Measurements from ENCODE around the gene DAND5. TPM values are rescaled to one million over a fixed set of nuclear protein-coding genes. Genes with fewer than 3 reads are reported as not detected.

DAND5 gene
- total RNA-seq, 6 donors from 2014 or later, result not detected

GRCh38 chr19:12937093-12937926 lies 32.1 kb upstream of the DAND5 start:
- WGBS, 2 donors, result 12 to 25% methylated on average over 21 to 23 of the region's 23 CpGs
- no peak for TF ChIP-seq POLR2AphosphoS5 (IDR thresholded peaks at IDR 0.05)
- TF ChIP-seq POLR2A (IDR thresholded peaks at IDR 0.05), result no peak
- TF ChIP-seq EP300 (IDR thresholded peaks at IDR 0.05), result no peak
- TF ChIP-seq CTCF (IDR thresholded peaks at IDR 0.05), result peak in 1 of 6 experiments; percentile 2
- DNase-seq (peak in 1 of 2 donors; percentile 63), ATAC-seq (ENCODE audit: low FRiP score in 2 of 2) (no peak)
- peak overlapping the region in 3 of 4 donors; percentile 21 to 94 (median 92) for H3K27ac ChIP-seq
- no peaks in the 10 kb centered on the region for H3K27me3 ChIP-seq
- peaks cover 10 to 31% (median 24%) of the 10 kb centered on the region in 4 donors for H3K36me3 ChIP-seq
- peaks cover 41 to 63% (median 45%) of the 10 kb centered on the region in 4 donors for H3K4me1 ChIP-seq
- no peaks in the 10 kb centered on the region for H3K9me3 ChIP-seq
- H3K4me3 ChIP-seq, result peak overlapping the region in 3 of 4 donors; percentile 68 to 91 (median 79)

GRCh38 chr19:12937927-12938778 lies 31.2 kb upstream of the DAND5 start, which contains the start of gene CALR:
TSS of gene CALR (plus strand) at chr19:12938609. CDS start at chr19:12938680, 71 bp downstream.
- no peaks in the 10 kb centered on the region for H3K27me3 ChIP-seq
- 1% methylated on average over 39 to 43 of the region's 63 CpGs for WGBS, 2 donors
- DNase-seq, result peak; percentile 99 to 100
- no peaks in the 10 kb centered on the region for H3K9me3 ChIP-seq
- peaks cover 40 to 63% (median 44%) of the 10 kb centered on the region in 4 donors for H3K4me1 ChIP-seq
- H3K27ac ChIP-seq, result peak within 1 kb of the TSS; percentile 82 to 94 (median 88)
- peak within 1 kb of the TSS; percentile 68 to 91 (median 79) for H3K4me3 ChIP-seq
- peak; percentile 96 to 98 for ATAC-seq (ENCODE audit: low FRiP score in 2 of 2)
- peaks cover 11 to 40% (median 29%) of the 10 kb centered on the region in 4 donors for H3K36me3 ChIP-seq
- TF ChIP-seq CTCF (IDR thresholded peaks at IDR 0.05) (peak in 4 of 6 experiments; percentile 6 to 77 (median 49)), EP300 (IDR thresholded peaks at IDR 0.05) (peak in 1 of 4 donors; percentile 20), POLR2A (IDR thresholded peaks at IDR 0.05) (peak; percentile 99 to 100 (median 100)), POLR2AphosphoS5 (IDR thresholded peaks at IDR 0.05) (peak; percentile 96 to 99)

DNA sequence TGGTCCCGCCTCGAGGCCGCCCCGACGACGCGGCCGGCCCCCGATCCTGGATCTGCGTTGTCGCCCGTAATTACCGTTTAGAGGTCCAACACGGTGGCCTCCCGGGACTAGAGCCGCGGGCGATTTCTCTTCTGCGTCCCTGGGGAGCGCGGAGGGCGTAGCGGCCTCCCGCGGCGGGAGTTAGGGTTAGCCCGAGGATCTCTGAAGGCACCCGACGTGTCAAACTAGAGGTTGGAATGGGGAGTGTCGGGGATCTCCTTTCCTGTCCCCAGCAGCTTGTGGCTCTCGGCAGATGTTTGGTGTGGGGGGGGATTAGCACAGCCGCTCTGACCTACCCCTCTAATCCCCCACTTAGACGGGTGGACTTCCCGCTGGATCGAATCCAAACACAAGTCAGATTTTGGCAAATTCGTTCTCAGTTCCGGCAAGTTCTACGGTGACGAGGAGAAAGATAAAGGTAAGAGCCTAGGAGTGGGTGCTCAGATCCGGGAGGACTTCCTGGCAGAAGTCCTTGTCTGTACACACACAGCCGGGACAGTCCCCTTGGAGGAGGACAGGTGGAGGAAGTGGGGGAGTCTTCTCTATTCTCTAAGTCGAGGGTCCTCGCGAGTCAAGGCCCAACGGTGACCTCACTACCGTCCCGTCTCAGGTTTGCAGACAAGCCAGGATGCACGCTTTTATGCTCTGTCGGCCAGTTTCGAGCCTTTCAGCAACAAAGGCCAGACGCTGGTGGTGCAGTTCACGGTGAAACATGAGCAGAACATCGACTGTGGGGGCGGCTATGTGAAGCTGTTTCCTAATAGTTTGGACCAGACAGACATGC lies 30.4 kb upstream of the DAND5 start:
- H3K9me3 ChIP-seq, result no peaks in the 10 kb centered on the region
- H3K27ac ChIP-seq, result peak overlapping the region; percentile 82 to 94 (median 88)
- peaks cover 45 to 65% (median 49%) of the 10 kb centered on the region in 4 donors for H3K4me1 ChIP-seq
- H3K4me3 ChIP-seq, result peak overlapping the region; percentile 68 to 91 (median 79)
- WGBS, 2 donors, result 0 to 9% methylated on average over 9 to 28 of the region's 54 CpGs
- H3K27me3 ChIP-seq, result no peaks in the 10 kb centered on the region
- TF ChIP-seq EP300 (IDR thresholded peaks at IDR 0.05) (no peak), POLR2A (IDR thresholded peaks at IDR 0.05) (peak in 1 of 4 donors; percentile 2), POLR2AphosphoS5 (IDR thresholded peaks at IDR 0.05) (no peak), CTCF (IDR thresholded peaks at IDR 0.05) (peak in 3 of 6 experiments; percentile 19 to 69 (median 29))
- peaks cover 14 to 48% (median 37%) of the 10 kb centered on the region in 4 donors for H3K36me3 ChIP-seq
- DNase-seq (peak in 1 of 2 donors; percentile 51), ATAC-seq (ENCODE audit: low FRiP score in 2 of 2) (peak in 1 of 2 donors; percentile 27)

DNA sequence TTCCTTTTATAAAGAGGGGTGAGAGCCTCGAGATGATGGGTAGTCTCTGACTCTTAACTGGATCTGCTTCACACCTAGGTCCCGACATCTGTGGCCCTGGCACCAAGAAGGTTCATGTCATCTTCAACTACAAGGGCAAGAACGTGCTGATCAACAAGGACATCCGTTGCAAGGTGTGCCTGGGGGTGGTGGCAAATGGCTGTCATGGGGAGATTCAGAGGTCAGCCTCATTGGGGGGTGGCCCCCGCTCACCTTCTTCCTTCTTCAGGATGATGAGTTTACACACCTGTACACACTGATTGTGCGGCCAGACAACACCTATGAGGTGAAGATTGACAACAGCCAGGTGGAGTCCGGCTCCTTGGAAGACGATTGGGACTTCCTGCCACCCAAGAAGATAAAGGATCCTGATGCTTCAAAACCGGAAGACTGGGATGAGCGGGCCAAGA lies 29.4 kb upstream of the DAND5 start:
- H3K36me3 ChIP-seq, result peaks cover 14 to 58% (median 45%) of the 10 kb centered on the region in 4 donors
- 42 to 47% methylated on average over 7 to 10 of the region's 10 CpGs for WGBS, 2 donors
- H3K27ac ChIP-seq, result peak overlapping the region; percentile 11 to 94 (median 88)
- H3K4me1 ChIP-seq, result peaks cover 45 to 69% (median 55%) of the 10 kb centered on the region in 4 donors
- H3K4me3 ChIP-seq, result peak overlapping the region in 3 of 4 donors; percentile 68 to 91 (median 79)
- no peak for DNase-seq
- no peaks in the 10 kb centered on the region for H3K9me3 ChIP-seq
- no peak for ATAC-seq (ENCODE audit: low FRiP score in 2 of 2)
- no peaks in the 10 kb centered on the region for H3K27me3 ChIP-seq
- TF ChIP-seq POLR2AphosphoS5 (IDR thresholded peaks at IDR 0.05), result no peak
- TF ChIP-seq EP300 (IDR thresholded peaks at IDR 0.05), result no peak
- TF ChIP-seq POLR2A (IDR thresholded peaks at IDR 0.05), result no peak
- no peak for TF ChIP-seq CTCF (IDR thresholded peaks at IDR 0.05)
